HG02973 (cell line): Measurements from ENCODE around the gene TNFRSF19.
"Not testable (repeated sequence)": the region's sequence is repeated elsewhere in the genome, so short reads cannot be mapped to it uniquely, and the experiment has no call there.

ENCODE experiments used
- ATAC-seq: cut with Tn5 transposase; IDR thresholded peaks from one replicate; pipeline ENCODE4 v1.9.1; 2021; ENCODE audit warnings: moderate library complexity; ENCODE audit not compliant: unreplicated experiment

TNFRSF19 gene

DNA sequence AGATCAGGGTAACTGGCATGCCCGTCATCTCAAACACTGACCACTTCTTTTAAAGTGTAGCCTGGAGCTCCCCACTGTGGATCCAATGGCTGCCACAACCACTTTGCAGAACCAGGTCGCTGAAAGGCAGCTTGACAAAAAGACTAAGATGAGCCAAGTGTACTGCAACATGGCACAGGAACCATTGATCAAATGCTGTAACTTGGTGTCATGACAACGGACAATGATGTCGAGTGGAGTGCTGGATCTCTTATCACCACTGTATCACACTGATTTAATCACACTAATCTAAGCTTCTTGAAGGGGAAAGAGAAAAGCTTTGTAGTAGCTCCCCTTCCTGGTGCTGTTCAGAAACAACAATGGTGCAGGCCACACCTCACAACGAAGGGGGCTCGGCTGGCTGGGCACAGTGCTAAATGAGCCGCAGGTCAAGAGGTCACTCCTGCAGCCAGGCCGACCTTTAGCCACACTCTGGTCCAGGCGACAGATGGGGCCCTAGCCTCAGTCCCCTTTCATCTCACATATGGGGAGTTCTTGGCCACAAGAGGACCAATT is 2.2 kb upstream of the TNFRSF19 start:
- no peak for ATAC-seq

DNA sequence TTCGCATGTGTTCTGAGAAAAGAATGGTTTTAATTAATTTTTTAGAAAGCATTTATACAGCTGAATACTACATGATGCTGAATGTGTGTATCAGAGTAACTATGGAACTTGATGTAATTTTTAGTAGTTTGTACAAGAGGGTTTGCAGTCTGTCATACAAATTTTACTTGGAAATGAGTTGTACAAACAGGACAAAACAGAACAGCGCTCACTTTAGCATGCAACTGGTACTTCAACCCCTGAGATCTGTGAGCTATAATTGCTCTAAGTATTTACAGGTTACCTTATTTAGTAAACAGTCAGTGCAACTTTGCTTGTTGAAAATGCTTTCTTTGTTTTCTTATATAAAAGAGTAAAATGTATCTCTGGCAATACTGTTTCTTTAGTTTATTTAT is 706 bp downstream of the TNFRSF19 start:
- ATAC-seq = no peak

DNA sequence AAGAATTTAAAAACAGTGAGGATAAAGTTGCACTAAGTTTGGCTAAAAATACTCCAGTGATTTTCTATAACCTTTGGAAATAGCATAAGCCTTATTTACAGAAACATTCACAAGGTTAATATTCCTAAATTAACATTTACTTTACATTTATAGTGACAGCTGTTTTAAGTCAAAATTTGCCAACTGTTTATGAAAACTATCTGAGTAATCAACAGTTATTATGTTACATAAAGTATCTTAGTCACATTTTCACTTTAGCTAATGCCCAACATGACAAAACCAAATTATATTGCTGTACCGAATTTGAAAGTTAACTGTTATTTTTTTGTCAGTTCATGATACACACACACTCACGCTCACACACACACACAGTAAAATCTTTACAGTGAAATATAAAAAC is 1.2 kb downstream of the TNFRSF19 start:
- ATAC-seq = no peak

DNA sequence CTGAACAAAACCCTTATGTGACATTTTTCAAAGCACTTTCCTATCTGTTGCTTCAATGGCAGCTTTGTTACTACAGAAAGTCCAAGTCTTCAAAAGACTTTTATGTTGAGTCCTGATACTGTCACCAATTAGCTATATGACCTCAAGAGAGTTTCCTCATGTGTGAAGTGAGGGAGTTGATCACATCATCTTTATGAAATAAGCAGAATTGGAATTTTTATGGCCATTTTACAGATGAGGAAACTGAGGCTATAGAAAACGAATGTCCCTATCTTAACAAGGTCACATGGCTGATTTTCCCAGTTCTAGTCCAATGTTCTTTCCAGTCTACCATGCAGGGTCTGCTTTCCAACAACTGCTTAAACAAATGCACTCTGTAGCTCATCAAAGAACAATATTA is 2.6 kb downstream of the TNFRSF19 start:
- no peak for ATAC-seq

DNA sequence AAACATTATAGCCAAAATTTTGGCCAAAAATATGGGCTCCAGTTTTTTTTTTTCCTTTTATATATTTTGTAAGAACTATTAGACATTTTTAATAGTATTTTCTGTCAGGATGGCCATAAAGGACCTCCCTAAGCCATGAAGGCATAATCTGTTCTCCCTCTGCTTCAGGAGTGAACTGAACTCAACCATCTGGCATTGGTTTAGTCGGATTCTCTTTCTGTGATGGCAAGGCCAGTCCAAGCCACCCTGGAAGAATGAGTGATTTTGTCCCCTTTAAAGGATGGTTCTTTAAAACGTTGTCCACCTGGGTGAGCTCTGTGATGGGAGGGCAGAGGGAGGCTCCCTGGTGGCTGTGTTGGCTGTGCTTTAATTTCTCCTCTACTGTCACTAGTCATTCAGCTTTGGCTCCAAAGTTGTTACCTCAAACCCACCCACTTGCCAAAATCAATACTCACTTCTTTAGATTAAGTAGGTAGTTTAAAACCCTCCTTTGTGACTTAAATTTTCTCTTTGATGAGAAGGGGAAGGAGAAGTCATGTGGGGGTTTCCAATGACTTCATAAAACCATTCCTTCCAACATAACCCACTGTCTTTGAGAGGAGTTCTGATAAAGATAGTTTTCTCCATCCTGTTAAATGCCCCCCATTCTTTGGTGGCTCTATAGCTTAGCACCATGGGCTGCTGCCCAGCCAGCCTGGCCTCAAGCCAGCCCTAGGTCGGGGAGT is 4.4 kb downstream of the TNFRSF19 start:
- no peak for ATAC-seq

DNA sequence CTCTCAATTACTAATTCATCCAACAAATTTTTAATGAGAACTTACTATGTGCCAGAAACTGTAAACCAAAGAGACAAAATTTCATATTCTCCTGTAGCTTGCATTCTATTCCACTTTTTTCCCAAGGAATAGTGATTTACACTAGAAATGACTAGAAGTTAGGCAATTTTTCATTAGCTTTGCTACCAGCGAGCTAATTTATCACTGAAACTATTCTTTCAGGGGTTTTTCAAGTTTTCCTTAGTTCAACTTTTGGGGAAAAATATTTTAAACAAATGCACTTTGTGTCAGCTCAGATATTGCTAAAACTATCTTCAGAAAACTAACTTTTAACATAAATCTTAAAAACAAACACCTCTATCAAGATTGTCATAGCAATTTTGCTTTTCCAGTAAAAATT is 5.4 kb downstream of the TNFRSF19 start:
- no peak for ATAC-seq

DNA sequence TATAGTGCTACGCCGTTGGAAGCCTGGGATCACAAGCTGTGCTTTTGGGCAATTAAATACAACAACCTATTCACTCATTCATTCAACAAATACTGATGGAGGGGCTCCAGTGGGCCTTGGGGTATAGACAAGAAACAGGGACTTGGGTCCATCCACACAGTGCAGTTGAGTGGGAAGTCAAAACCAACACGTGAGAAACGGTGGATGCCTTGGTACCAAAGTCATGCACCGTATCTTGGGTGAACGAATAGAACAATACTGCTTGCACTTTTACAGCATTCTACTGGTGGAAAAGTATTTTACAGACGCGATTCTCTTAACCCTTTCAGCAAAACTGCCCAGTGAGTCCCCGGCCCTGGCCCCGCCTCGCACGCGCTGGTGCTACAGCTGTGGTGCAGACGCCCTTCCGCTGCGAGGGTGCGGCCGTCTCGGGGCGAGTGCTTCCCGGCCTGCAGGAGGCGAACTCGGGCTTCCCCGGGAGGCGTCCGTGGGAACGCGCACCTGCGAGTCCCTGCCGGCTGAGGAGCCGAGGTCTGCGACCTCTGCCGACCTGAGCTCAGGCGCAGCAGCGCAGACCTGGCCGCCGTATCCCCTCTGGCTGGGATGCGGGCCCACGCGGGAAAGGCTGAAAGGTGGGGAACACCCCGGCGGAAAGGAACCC is 8.3 kb downstream of the TNFRSF19 start:
- ATAC-seq = peak; percentile 61

DNA sequence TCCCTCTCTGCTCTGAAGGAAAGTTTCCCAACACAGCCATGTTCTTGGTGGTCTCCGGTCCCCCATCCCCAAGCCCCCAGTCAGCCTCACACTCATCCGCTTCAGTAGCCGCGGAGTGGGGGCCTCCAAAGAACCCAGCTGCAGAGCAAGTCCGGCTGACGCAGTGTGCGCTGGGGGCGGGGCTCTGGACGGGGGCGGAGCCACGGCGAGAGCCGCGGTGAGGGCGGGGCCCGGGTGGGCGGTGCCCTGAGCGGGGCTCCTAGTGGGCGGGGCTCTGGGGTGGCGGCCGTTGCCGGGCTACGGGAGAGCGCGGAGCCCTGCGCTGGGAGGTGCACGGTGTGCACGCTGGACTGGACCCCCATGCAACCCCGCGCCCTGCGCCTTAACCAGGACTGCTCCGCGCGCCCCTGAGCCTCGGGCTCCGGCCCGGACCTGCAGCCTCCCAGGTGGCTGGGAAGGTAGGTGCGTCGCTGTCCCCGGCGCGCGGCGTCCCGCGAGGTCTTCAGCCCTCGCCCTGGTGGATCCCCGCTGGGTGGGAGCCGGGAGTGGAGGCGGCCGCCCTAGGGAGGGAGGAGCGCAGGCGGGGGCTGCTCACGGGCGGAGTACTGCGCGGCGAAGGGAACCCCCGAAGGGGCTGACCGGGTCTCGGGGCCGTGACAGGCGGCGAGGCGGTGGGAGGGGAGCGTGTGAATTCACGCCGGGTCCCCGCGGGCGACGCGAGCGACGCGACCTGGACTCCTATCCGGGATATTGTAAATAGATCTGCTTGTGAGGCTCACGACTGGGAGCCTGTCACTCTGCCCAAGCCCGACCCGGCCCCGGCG is 9.1 kb downstream of the TNFRSF19 start:
- ATAC-seq = peak; percentile 81

DNA sequence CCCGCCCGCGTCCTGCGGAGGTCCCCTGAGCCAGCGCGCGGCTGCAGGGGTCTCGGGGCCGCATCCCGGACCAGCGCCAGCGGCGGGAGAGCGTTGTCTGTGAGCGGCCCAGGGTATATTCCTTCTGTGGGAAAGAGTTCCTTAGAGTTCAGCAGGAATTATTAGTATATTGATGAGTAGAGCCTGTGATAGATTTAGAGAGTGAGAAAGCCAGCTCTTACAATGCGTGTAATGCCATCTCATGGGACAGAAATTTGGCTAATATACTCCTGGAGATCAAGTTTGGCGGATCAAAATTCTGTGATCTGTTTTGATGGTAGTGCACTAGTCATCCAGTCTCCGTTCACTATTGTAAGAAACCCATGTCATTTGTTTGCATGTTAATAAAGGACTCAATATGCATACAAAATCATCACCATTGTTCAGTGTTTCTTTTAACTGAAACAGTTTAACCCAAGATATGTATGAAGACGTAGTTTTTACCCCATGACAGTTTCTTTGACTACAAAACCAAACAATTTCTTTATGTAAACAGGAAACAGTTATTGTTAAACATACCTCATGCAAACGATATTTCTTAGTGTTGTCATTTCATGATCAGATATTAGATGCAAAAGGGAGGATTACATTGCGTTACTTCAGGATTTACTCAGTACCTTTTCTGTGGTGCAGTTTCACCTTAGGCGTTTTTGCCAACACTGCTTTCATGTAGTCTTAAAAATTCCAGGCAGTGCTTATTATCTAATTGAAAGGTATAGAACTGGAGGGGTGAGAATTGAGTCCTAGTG is 9.9 kb downstream of the TNFRSF19 start:
- ATAC-seq = no peak

DNA sequence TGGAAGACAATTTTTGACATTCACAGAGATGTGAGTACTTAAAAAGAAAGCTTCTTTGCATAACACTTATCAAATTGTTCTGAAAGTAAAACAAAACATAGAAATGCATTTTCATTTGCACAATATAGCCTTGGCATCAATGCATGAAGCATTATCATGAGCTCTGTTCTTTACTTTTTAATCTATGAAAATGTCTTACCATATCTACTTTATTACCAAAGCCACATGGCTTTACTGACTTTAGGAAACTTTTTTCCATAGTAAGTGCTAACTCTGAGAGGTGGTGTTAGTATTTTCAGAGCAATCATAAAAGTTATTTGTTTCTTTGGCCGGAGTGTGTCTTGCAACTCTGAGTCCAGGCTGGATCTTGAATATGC is 10.5 kb downstream of the TNFRSF19 start:
- ATAC-seq = no peak

DNA sequence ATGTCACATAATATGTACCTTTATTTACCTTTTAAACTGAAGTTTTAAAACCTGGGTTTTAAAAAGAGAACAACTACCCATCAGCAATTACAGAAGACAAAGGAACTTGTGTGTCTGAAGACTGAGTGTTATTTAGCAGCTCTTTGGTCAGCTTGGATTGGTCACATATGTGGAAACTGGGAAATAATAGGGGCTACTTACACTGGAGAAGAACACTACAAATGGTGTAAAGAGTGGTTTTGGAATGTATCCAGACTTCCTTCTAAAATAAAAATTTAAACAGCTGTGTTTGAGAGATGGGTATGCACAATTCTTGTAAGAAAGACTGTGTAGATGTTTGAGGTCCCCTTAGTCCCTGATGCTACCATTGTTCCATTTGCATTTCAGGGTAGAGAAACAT is 13.3 kb downstream of the TNFRSF19 start:
- ATAC-seq = no peak

DNA sequence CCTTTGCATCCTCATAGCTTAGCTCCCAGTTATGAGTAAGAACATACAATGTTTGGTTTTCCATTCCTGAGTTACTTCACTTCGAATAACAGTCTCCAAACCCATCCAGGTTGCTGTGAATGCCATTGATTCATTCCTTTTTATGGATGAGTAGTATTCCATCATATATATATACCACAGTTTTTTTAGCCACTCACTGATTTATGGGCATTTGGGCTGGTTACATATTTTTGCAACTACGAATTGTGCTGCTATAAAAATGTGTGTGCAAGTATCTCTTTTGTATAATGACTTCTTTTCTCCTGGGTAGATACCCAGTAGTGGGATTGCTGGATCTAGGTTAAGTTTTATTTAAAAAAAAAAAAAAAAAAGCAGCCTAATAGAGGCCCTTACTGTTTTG is 14.1 kb downstream of the TNFRSF19 start:
- ATAC-seq = no peak

DNA sequence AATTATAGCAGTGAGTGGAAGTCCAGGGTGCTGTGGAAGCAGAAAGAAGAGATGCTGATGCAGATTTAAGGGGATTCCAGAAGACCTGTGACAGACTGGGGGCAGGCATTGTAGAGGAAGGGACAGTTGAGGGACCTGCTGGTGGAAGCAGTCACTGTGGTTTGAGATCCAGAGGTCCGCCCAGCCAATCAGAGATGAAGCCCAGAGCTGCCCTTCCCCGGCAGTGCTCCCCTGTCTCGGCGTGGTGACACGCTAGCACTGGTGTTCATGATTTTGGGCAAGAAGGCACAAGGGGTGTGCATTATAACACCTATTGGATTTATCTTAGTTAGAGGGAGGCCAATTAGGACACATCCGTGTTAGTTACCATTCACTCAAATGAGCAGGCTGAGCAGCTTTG is 16.1 kb downstream of the TNFRSF19 start:
- no peak for ATAC-seq

DNA sequence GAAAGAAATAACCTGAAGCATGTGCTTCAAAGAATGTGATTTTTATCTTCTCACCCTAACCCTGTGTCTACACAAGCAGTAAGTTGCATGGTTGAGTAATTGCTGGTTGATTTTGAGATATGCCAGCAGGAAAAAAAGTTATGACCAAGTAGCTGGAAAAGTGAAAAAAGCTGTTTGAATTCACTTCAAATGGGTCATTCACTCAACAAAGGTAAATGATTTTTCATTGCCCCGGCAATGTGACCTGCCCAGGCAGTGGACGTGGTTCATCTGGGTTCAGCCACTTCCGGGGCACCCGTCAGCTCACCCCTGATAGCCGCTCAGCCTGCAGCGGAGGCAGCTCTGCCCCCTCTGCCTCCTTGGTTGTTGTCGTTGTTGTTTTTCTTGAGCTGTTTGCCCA is 18.5 kb downstream of the TNFRSF19 start:
- ATAC-seq = no peak

DNA sequence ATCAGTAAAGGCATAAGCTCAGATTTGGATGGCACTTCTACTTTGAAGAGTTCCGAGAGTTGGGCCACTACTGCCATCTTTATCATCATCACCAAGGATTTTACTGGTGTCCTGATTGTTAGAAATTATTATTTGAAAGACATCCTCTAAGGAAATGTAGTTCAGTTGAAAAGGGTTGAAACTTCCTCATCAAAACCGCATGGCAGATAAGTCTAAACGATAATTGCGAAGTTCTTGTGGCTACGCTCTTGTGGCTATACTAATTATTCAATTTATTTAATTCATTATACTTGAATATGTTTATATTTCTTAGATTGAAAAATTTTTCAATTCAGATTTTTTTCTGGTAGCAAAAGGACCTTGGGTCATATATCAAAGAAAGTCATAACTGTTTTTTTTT is 22.4 kb downstream of the TNFRSF19 start:
- ATAC-seq = no peak

DNA sequence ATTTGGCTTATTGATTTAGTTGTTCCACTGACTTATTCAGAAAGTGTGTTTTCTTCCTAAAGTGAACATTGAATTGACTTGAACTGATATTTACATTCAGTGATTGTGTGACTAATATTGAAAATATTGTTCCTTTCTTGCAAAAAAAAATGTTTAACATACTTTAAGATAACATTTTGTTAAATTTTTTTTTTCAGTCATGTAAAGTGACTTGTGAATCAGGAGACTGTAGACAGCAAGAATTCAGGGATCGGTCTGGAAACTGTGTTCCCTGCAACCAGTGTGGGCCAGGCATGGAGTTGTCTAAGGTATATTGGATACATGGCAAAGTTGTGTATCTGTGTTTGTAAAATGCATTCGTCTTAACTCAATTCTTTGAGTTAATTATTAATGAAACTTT is 22.9 kb downstream of the TNFRSF19 start:
- no peak for ATAC-seq

DNA sequence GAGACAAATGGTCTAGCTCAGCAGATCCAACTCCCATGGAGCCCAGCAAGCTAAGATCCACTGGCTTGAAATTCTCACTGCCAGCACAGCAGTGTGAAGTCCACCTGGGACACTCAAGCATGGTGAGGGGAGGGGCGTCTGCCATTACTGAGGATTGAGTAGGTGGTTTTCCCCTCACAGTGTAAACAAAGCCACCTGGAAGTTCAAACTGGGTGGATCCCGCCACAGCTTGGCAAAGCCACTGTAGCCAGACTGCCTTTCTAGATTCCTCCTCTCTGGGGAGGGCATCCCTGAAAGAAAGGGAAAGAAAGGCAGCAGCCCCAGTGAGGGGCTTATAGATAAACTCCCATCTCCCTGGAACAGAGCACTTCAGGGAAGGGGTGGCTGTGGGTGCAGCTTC is 24.1 kb downstream of the TNFRSF19 start:
- ATAC-seq = not testable (repeated sequence)

DNA sequence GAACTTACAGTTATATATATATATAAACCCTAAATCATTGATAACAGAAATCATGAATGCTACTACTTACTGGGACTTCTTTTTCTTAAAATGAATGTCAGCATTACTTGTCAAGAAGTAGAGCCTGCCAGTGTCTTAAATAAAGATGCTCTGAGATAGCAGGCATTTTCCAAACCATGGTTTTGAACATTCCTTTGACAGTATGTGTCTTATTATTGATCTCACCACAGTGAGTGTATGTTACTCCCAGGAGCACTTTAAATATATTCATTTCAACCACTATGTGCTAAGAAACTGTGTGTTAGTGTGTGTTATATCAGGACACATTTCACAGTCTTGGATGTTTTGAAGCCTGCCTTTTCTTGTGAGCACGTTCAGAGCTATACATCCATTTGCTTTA is 28.2 kb downstream of the TNFRSF19 start:
- no peak for ATAC-seq

DNA sequence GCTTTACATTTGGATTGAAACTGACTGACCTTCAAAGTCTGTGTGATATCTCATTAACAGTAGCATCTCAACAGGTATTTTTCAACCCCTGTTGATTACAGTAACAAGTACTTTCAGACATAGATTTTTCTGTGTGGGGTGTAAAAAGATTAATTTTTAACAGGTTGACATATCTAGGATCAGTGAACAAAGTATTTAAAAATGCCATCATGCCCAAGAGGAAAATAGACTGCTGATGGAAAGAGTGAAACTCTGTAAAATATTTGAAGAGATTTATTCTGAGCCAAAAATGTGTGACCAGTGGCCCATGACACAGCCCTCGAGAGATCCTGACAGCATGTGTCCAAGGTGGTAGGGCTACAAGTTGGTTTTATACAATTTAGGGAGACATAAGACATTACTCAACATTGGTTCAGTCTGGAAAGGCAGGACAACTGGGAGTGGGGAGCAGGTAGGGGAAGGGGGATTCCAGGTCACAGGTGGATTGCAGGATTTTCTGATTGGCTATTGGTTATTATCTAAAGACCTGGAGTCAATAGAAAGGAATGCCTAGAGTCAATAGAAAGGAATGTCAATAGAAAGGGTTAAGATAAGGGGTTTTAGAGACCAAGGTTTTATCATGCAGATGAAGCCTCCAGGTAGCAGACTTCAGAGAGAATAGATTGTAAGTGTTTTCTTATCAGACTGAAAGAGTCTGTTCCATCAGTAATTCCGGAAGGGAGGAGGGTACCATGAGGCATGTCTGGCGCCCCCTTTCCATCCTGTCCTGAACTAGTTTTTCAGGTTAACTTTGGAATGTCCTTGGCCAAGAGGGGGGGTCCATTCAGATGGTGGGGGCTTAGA is 29.1 kb downstream of the TNFRSF19 start:
- ATAC-seq = no peak

DNA sequence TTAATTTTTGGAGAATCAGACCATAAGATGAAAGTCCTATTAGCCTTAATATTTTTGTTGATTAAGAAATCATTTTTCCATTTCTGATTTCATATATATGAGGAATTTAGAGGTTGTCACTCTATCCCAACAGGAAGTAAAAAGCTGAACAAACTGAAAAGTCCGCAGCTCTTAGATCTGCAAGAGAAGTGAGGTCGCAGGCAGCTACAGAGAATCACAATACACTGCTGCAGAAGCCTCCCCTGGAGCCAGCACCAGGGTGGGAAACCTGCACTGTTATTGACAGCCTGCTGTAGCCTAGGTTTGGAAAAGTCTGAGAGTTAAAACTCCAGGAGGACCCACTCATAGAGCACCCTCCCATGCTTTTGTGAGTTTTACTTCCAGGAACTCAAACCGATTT is 29.9 kb downstream of the TNFRSF19 start:
- no peak for ATAC-seq
